ENCODE data around the gene TAF1B.

Gene TAF1B

DNA sequence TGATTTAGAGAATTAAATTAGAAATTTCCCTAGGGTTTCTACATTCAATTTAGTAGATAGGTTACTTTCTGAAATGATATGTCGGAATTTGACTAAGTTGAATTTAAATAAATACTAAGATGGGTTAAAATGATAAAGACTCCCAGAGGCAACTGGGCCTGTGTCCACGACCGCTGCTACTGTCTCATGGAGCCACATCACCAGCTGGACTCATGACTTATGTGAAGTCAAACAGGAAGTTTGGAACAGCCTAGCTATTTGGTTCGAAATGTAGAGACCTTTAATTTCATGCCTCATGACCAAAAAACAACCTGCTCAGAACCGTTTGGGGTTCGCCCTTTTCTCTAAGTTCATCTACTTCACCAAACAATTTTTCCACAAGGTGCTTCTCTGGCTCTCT, 130.4 kb downstream of the TAF1B start:
- no peak for DNase-seq (ENCODE audit: insufficient read length)
- FAIRE-seq, result no peak
- no peak for TF ChIP-seq POLR2A (IDR thresholded peaks at IDR 0.05; ENCODE audit: low read depth, low read length)

DNA sequence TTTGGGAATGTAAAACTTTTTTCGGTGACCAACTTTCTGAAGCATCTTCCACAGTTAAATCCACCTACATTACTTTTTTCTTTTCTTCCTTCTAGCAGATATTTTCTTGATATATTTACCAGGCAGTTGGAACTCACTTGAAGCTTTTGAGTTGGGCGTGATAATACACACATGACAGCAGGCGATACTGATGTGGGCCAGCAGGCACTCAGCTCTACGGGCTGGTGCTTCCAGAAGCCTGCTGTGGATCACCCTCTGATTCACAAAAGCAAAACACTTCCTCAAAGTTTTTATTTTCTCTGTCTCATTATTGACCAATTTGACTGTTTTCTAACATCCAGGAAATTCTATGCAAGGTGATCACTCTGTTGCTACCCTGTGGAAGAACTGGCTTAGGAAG, 131.1 kb downstream of the TAF1B start:
- no peak for DNase-seq (ENCODE audit: insufficient read length)
- TF ChIP-seq POLR2A (IDR thresholded peaks at IDR 0.05; ENCODE audit: low read depth, low read length) (no peak), TAF1 (IDR thresholded peaks at IDR 0.05; ENCODE audit: borderline replicate concordance, low read depth, low read length) (no peak), POLR2AphosphoS5 (IDR thresholded peaks at IDR 0.05; ENCODE audit: low read depth, low read length) (no peak)
- FAIRE-seq, result no peak

DNA sequence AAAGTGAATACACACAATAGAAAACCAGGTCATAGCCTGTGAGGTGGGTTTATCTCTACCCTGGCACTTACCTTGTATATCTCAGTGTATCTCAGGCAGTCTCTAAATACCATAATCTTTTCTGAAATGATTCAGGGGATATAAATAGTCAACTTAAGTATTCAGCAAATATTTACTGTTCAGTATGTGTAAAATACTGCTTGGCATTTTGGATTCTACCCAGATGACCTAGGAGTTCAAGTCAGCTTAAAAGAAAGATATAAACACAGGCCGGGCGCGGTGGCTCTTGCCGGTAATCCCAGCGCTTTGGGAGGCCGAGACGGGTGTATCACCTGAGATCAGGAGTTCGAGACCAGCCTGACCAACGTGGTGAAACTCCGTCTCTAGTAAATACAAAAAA, 132.1 kb downstream of the TAF1B start:
- no peak for TF ChIP-seq POLR2AphosphoS5 (IDR thresholded peaks at IDR 0.05; ENCODE audit: low read depth, low read length)
- FAIRE-seq (no peak), DNase-seq (ENCODE audit: insufficient read length) (no peak)

DNA sequence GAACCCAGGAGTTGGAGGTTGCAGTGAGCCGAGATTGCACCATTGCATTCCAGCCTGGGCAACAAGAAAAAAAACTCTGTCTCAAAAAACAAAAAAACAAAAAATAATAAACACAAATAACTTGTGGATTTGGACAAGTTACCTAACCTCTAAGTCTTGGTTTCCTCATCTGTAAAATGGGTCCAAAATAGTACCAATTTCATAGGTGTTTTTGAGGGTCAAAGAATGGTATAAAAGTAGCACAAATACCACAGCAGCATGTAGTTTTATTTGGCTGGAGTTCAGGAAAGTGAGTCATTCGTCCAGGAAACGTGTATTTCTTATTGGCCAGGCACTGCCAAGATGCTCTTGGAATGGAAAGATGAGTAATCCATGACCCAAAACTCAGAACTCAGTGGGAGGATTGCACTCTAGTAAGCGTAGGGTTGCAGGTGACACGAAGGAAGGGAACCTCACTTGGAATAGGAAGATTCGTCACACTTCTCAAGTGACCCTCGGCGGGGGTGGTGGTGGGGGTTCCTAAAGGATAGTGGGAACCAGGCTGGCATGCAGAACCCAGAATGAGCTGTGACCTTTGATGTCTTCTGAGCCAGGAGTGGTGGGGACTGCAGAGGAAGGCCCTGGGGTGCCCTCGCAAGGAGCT, 132.7 kb downstream of the TAF1B start:
- TF ChIP-seq POLR2A (IDR thresholded peaks at IDR 0.05; ENCODE audit: low read depth, low read length) (no peak), TAF1 (IDR thresholded peaks at IDR 0.05; ENCODE audit: borderline replicate concordance, low read depth, low read length) (no peak), POLR2AphosphoS5 (IDR thresholded peaks at IDR 0.05; ENCODE audit: low read depth, low read length) (no peak)
- FAIRE-seq (no peak), DNase-seq (ENCODE audit: insufficient read length) (no peak)

DNA sequence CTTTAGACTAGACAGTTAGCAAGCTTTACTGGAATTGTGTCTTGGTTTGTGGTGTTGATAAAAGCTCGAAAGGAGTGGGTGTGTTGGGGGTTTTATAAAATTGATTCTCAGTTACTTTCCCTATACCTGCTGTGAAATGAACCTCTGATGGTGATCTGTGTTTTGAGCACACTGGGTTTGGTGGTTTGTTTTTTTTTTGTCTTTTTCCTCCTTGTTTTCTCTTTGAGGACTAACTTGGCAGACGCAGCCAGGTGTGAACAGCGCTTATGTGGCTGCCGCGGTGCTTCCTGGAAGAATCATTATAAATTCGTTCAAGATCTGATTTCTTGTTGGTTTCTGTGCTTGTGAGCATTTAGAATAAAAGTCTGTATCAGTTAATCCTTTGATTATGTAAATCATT, 136.7 kb downstream of the TAF1B start:
- TF ChIP-seq POLR2A (IDR thresholded peaks at IDR 0.05; ENCODE audit: low read depth, low read length) (no peak), POLR2AphosphoS5 (IDR thresholded peaks at IDR 0.05; ENCODE audit: low read depth, low read length) (no peak), TAF1 (IDR thresholded peaks at IDR 0.05; ENCODE audit: borderline replicate concordance, low read depth, low read length) (no peak)
- FAIRE-seq (no peak), DNase-seq (ENCODE audit: insufficient read length) (no peak)

DNA sequence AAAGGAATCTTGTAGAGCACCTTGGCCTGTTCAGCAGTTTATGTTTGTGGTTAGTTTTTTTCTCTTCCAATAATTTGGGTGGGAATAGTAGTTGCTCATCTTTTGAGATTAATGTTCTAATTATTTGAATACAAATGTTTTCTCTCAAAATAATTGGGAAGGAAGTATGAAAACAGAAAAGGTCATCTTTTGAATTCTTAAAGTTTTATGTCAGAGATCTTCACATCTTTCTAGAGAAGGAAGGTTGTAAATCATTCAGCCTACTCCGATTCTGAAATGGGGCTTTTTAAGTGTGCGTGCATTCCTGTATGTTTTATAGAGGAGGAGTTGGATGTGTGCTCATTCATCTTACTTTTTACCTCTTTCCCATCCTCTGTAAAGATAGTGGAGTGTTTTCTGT, 137.2 kb downstream of the TAF1B start:
- FAIRE-seq (no peak), DNase-seq (ENCODE audit: insufficient read length) (no peak)

DNA sequence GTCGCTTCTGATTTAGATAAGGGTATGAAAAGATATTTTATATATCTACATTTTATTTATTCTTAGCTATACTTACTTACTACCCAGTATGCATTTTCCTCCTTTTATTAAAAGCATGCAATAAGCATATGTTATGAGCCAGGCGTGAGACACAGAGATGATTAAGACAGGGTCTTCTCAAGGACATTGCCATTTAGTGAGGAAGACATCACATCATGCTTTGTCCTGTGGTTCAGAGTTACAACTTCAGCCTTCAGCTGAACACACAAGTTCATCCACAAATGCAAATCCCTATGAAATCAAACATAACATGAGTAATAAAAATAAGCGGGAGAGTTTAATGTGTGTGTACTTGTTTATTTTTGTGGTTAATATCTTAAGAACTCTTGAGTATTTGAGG, 138.4 kb downstream of the TAF1B start:
- FAIRE-seq, result no peak
- no peak for DNase-seq (ENCODE audit: insufficient read length)
- TF ChIP-seq TAF1 (IDR thresholded peaks at IDR 0.05; ENCODE audit: borderline replicate concordance, low read depth, low read length), result no peak
- no peak for TF ChIP-seq POLR2A (IDR thresholded peaks at IDR 0.05; ENCODE audit: low read depth, low read length)

More for the DNA sequence above, 137.2 kb downstream of the TAF1B start:
- TF ChIP-seq POLR2AphosphoS5 (IDR thresholded peaks at IDR 0.05; ENCODE audit: low read depth, low read length) (no peak), TAF1 (IDR thresholded peaks at IDR 0.05; ENCODE audit: borderline replicate concordance, low read depth, low read length) (no peak), POLR2A (IDR thresholded peaks at IDR 0.05; ENCODE audit: low read depth, low read length) (no peak)

DNA sequence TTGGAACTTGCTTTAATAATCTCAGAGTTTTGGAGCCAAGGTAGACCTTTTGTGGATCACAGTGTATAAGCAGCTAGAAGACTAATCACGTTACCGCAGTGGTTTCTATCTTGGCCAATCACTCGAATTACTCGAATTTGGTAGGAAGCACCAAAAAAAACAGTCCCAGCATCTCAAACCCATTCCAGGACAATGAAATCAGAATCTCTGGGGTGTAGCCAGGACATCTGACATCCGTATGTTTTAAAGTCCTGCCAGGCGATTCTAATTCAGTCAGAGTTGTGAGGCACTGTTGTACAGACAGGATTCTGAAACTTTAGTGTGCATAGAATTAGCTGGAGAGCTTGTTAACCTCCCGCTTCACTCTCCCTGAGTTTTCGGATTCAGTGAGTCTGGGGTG, 139.0 kb downstream of the TAF1B start:
- TF ChIP-seq TAF1 (IDR thresholded peaks at IDR 0.05; ENCODE audit: borderline replicate concordance, low read depth, low read length), result no peak
- no peak for TF ChIP-seq POLR2A (IDR thresholded peaks at IDR 0.05; ENCODE audit: low read depth, low read length)
- TF ChIP-seq POLR2AphosphoS5 (IDR thresholded peaks at IDR 0.05; ENCODE audit: low read depth, low read length), result no peak
- no peak for DNase-seq (ENCODE audit: insufficient read length)
- FAIRE-seq, result no peak

DNA sequence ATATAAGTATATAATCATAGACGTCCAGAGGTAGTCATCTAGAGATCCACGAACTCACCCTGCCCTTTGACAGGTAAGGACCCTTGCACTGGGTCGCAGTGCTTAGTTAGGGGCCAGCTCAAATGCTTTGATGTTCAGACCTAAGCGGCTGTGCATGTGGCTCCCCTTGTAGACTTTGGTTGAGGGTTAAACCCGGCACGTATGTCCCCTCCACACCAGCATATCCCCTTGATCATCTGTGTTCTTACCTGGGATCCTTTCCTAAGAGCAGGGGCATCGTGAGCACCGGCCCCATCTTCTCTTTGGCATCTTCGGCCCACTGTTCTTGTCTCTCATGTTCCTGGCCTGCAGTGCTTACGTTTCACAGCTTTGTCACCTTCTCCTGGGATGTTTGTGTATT, 139.6 kb downstream of the TAF1B start:
- TF ChIP-seq TAF1 (IDR thresholded peaks at IDR 0.05; ENCODE audit: borderline replicate concordance, low read depth, low read length) (no peak), POLR2A (IDR thresholded peaks at IDR 0.05; ENCODE audit: low read depth, low read length) (no peak), POLR2AphosphoS5 (IDR thresholded peaks at IDR 0.05; ENCODE audit: low read depth, low read length) (no peak)
- FAIRE-seq (no peak), DNase-seq (ENCODE audit: insufficient read length) (no peak)

DNA sequence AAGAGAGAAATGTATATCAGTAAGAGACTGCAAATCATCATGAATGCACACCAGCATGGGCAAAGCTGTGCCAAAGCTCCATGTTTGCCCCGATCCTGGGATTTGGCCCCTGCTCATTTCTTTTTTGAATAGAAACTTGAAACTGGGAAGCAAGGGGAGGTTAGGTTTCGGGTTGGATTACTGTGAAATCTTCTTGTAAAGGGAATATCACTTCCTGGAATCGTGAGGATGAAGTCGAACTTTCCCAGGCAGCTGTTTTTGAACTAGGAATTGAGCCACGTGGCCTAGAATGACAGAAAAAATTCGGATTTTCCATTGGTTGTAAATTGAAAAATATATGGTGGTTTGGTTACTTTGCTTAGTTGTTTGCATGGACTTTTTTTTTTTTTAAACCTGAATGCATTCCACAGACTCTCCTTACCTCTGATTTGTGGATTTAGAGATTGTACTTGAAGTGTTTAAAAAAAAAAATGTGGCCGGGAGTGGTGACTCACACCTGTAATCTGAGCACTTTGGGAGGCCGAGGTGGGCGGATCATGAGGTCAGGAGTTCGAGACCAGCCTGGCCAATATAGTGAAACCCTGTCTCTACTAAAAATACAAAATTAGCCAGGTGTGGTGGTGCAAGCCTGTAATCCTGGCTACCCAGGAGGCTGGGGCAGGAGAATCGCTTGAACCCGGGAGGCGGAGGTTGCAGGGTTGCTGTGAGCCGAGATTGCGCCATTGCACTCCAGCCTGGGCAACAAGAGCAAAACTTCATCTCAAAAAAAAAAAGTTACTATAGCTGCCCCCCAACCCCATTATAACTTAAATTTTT, 140.3 kb downstream of the TAF1B start:
- DNase-seq (ENCODE audit: insufficient read length), result no peak
- no peak for FAIRE-seq

More for the DNA sequence above, 140.3 kb downstream of the TAF1B start:
- TF ChIP-seq TAF1 (IDR thresholded peaks at IDR 0.05; ENCODE audit: borderline replicate concordance, low read depth, low read length) (no peak), POLR2AphosphoS5 (IDR thresholded peaks at IDR 0.05; ENCODE audit: low read depth, low read length) (no peak), POLR2A (IDR thresholded peaks at IDR 0.05; ENCODE audit: low read depth, low read length) (no peak)

Data from GM12892 (cell line).